Astrocyte (in vitro differentiated cells and primary cell): Measurements from ENCODE around the gene KLHL10.

Source experiments
- EZH2 ChIP-seq: IDR thresholded peaks from 2 replicates; pipeline ENCODE4 v1.6.1; 2012; ENCODE audit warnings: mild to moderate bottlenecking, low read length, inconsistent platforms; ENCODE audit not compliant: insufficient read depth
- TF ChIP-seq, protein P1 (sequence below): IDR thresholded peaks from 2 replicates; pipeline ENCODE4 v1.5.1; 2011; ENCODE audit warnings: low read depth, mild to moderate bottlenecking, inconsistent platforms, low read length, moderate library complexity; ENCODE audit not compliant: insufficient read depth

DNA sequence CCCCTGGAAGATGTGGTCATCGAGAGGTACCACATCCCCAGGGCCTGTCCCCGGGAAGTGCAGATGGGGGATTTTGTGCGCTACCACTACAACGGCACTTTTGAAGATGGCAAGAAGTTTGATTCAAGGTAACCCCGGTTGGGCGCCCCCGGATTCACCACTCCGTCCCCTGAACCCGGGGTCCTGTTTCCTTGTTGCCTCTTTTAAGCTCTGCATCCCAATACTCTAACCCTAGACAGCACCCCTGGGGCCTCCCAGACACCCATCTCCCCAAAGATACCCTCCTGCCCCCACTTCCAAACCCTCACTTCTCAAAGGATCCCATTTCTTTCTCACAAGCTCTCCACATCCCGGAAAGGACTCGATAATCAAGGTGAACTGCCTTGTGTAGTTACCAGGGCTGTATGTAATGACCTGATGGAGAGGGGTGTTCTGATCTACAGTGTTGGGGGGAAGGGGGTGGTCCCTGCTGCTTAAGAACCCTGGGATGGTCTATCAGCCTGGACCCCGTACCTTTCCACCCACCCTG lies 24.4 kb upstream of the KLHL10 start:
- TF ChIP-seq, protein P1, sequence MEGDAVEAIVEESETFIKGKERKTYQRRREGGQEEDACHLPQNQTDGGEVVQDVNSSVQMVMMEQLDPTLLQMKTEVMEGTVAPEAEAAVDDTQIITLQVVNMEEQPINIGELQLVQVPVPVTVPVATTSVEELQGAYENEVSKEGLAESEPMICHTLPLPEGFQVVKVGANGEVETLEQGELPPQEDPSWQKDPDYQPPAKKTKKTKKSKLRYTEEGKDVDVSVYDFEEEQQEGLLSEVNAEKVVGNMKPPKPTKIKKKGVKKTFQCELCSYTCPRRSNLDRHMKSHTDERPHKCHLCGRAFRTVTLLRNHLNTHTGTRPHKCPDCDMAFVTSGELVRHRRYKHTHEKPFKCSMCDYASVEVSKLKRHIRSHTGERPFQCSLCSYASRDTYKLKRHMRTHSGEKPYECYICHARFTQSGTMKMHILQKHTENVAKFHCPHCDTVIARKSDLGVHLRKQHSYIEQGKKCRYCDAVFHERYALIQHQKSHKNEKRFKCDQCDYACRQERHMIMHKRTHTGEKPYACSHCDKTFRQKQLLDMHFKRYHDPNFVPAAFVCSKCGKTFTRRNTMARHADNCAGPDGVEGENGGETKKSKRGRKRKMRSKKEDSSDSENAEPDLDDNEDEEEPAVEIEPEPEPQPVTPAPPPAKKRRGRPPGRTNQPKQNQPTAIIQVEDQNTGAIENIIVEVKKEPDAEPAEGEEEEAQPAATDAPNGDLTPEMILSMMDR = no peak
- TF ChIP-seq EZH2 = no peak
